ENCODE data around the gene SCAMP4.

GRCh38 chr19:1880611-1881392 is 24.4 kb upstream of the SCAMP4 start:
- TF ChIP-seq POLR2A (IDR thresholded peaks at IDR 0.05): no peak
- TF ChIP-seq, protein P1, sequence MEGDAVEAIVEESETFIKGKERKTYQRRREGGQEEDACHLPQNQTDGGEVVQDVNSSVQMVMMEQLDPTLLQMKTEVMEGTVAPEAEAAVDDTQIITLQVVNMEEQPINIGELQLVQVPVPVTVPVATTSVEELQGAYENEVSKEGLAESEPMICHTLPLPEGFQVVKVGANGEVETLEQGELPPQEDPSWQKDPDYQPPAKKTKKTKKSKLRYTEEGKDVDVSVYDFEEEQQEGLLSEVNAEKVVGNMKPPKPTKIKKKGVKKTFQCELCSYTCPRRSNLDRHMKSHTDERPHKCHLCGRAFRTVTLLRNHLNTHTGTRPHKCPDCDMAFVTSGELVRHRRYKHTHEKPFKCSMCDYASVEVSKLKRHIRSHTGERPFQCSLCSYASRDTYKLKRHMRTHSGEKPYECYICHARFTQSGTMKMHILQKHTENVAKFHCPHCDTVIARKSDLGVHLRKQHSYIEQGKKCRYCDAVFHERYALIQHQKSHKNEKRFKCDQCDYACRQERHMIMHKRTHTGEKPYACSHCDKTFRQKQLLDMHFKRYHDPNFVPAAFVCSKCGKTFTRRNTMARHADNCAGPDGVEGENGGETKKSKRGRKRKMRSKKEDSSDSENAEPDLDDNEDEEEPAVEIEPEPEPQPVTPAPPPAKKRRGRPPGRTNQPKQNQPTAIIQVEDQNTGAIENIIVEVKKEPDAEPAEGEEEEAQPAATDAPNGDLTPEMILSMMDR (IDR thresholded peaks at IDR 0.05): no peak

All from adrenal gland (tissue), 5 donors.